OCI-LY1 (cell line): ENCODE data around the gene LAMC3.

Experiments
- H2AFZ ChIP-seq: fragments of 200-600 bp; sonication (generic), shearing (Covaris generic); 2 replicates; pipeline ENCODE4 v1.6.0; 2014; ENCODE audit warnings: antibody characterized with exemption, mild to moderate bottlenecking, low read length
- H3F3A ChIP-seq: fragments of 200-600 bp; sonication (generic), shearing (Covaris generic); 2 replicates; pipeline ENCODE4 v1.6.0; 2014; ENCODE audit warnings: mild to moderate bottlenecking, antibody characterized with exemption, low read length, moderate library complexity; ENCODE audit not compliant: insufficient read depth
- H3K27ac ChIP-seq: fragments of 200-600 bp; sonication (generic); 2 replicates; pipeline ENCODE4 v1.5.1; 2014; ENCODE audit warnings: low read length, mixed run types, mild to moderate bottlenecking, low read depth; ENCODE audit not compliant: poor library complexity, severe bottlenecking
- H3K27me3 ChIP-seq: fragments of 200-600 bp; sonication (generic); 2 replicates; pipeline ENCODE4 v1.6.0; 2014; ENCODE audit warnings: antibody characterized with exemption, mild to moderate bottlenecking, low read length, moderate library complexity; ENCODE audit not compliant: insufficient read depth
- H3K36me3 ChIP-seq: fragments of 200-600 bp; sonication (generic); 2 replicates; pipeline ENCODE4 v1.6.1; 2014; ENCODE audit warnings: mild to moderate bottlenecking, antibody characterized with exemption, low read length, moderate library complexity, mixed read lengths; ENCODE audit not compliant: insufficient read depth
- H3K4me1 ChIP-seq: fragments of 200-600 bp; sonication (generic); 2 replicates; pipeline ENCODE4 v1.5.1; 2014; ENCODE audit warnings: mild to moderate bottlenecking, low read length, moderate library complexity; ENCODE audit not compliant: insufficient read depth, severe bottlenecking
- H3K4me2 ChIP-seq: fragments of 200-600 bp; sonication (generic), shearing (Covaris generic); 2 replicates; pipeline ENCODE4 v1.6.1; 2014; ENCODE audit warnings: low read length
- H3K4me3 ChIP-seq: fragments of 200-600 bp; sonication (generic); 2 replicates; pipeline ENCODE4 v1.5.1; 2014; ENCODE audit warnings: low read length, low read depth, mild to moderate bottlenecking, mixed read lengths; ENCODE audit not compliant: poor library complexity, severe bottlenecking
- H3K79me2 ChIP-seq: fragments of 200-600 bp; shearing (Covaris generic); 2 replicates; pipeline ENCODE4 v1.6.1; 2016; ENCODE audit warnings: mixed run types, low read length, mixed read lengths; ENCODE audit not compliant: insufficient read depth
- H3K9ac ChIP-seq: fragments of 200-600 bp; sonication (generic), shearing (Covaris generic); 2 replicates; pipeline ENCODE4 v1.6.1; 2014; ENCODE audit warnings: mild to moderate bottlenecking, low read length, mixed read lengths
- H3K9me2 ChIP-seq: fragments of 200-600 bp; sonication (generic), shearing (Covaris generic); 2 replicates; pipeline ENCODE4 v1.6.1; 2014; ENCODE audit warnings: low read depth, mild to moderate bottlenecking, low read length, mixed read lengths
- H3K9me3 ChIP-seq: fragments of 200-600 bp; shearing (Covaris generic); 2 replicates; pipeline ENCODE4 v1.6.1; 2014; ENCODE audit warnings: low read length, mixed read lengths
- H4K20me1 ChIP-seq: fragments of 200-600 bp; sonication (generic), shearing (Covaris generic); 2 replicates; pipeline ENCODE4 v1.6.0; 2016; ENCODE audit warnings: mild to moderate bottlenecking, low read length; ENCODE audit not compliant: insufficient read depth
- EZH2 ChIP-seq: fragments of 200-600 bp; sonication (generic), shearing (Covaris generic); IDR thresholded peaks from 2 replicates; pipeline ENCODE4 v1.8.0; 2017; ENCODE audit warnings: borderline replicate concordance, mixed run types, mild to moderate bottlenecking, antibody characterized with exemption, low read length, moderate library complexity, mixed read lengths
- TF ChIP-seq, protein P1 (sequence below): fragments of 200-600 bp; sonication (generic), shearing (Covaris generic); IDR thresholded peaks from 2 replicates; pipeline ENCODE4 v1.5.1; 2017; ENCODE audit warnings: mild to moderate bottlenecking, antibody characterized with exemption, low read length, moderate library complexity, mixed read lengths

Gene LAMC3

GRCh38 chr9:131111186-131111853, 102.3 kb downstream of the LAMC3 start:
- no peak overlapping the region for H2AFZ ChIP-seq
- H3K4me1 ChIP-seq, result no peaks in the 10 kb centered on the region
- no peak overlapping the region for H3K4me3 ChIP-seq
- TF ChIP-seq EZH2, result no peak
- TF ChIP-seq, protein P1, sequence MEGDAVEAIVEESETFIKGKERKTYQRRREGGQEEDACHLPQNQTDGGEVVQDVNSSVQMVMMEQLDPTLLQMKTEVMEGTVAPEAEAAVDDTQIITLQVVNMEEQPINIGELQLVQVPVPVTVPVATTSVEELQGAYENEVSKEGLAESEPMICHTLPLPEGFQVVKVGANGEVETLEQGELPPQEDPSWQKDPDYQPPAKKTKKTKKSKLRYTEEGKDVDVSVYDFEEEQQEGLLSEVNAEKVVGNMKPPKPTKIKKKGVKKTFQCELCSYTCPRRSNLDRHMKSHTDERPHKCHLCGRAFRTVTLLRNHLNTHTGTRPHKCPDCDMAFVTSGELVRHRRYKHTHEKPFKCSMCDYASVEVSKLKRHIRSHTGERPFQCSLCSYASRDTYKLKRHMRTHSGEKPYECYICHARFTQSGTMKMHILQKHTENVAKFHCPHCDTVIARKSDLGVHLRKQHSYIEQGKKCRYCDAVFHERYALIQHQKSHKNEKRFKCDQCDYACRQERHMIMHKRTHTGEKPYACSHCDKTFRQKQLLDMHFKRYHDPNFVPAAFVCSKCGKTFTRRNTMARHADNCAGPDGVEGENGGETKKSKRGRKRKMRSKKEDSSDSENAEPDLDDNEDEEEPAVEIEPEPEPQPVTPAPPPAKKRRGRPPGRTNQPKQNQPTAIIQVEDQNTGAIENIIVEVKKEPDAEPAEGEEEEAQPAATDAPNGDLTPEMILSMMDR, result no peak
- peaks cover 3% of the 10 kb centered on the region; the same call in 1 of the 2 replicates for H3K27me3 ChIP-seq
- H3K27ac ChIP-seq, result no peak overlapping the region
- H3K9me2 ChIP-seq, result no peaks in the 10 kb centered on the region
- no peak overlapping the region for H3K4me2 ChIP-seq
- no peaks in the 10 kb centered on the region for H3K9me3 ChIP-seq
- H3K36me3 ChIP-seq, result no peaks in the 10 kb centered on the region
- no peaks in the 10 kb centered on the region for H3F3A ChIP-seq
- no peak overlapping the region for H3K9ac ChIP-seq
- H3K79me2 ChIP-seq, result no peaks in the 10 kb centered on the region
- no peaks in the 10 kb centered on the region for H4K20me1 ChIP-seq

DNA sequence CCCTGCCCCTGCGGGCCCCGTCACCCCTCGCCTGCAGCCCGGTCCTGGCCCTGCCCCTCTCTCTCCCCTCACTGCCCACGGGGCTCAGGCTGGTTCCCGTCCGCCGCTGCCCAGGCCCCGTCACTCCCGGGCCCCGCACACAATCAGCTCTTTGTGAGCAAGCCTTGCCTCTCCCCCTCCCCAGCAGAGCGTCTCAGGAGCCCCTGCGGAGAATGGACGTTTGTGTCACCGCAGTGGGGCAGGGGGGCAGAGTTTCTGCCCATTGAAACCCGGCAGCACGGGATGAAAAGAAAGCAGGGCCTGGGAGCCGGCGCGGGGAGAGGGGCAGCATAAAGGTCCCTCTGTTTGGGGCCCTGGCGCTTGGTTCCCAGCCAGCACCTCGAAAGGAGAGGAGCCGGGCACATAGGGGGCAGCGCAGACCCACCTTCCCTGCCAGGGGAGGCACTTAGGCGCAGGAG, 102.9 kb downstream of the LAMC3 start:
- TF ChIP-seq, protein P1, result no peak
- TF ChIP-seq EZH2, result no peak

DNA sequence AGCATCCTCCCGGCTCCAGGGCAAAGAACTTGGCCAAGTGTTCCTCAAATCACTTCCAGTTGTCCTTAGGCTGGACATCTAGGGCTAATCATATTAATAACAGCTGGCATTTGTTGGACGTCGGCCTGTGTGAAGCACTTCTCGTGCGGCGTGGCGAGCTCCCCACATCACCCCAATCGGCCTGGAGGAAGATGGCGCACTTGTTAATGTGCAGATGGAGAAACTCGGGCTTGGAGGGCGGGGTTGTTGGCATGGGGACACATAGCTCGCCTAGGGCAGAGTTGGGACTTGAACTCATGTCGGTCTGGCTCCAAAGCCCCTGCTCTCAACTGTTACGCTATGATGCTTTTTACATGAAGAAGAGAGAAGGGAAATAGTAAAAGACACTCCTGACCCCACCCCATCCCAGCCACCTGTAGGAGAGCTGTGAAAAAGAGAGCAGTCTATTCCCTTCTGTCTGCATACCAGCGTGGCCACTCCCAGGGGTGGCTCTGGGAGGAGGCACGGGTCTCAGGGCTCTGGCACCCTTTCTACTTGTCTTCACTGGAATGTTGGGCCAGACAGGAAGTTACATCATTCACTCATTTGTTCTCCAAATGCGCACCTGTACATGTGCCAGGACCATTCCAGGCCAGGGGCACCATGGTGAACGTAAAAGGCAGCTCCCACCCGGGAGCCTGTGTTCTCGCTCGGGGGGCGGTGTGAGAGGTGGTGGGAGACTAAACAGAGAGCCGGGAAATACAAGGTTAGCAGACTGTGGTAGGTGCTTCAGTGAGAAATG, 103.6 kb downstream of the LAMC3 start:
- no peak overlapping the region for H3K9ac ChIP-seq
- H3K4me1 ChIP-seq, result no peaks in the 10 kb centered on the region
- no peak overlapping the region for H3K4me3 ChIP-seq
- TF ChIP-seq, protein P1, result no peak
- no peak for TF ChIP-seq EZH2
- no peaks in the 10 kb centered on the region for H3K36me3 ChIP-seq
- no peaks in the 10 kb centered on the region for H3F3A ChIP-seq
- H3K9me3 ChIP-seq, result no peaks in the 10 kb centered on the region
- no peaks in the 10 kb centered on the region for H3K9me2 ChIP-seq
- no peaks in the 10 kb centered on the region for H3K79me2 ChIP-seq
- no peak overlapping the region for H3K4me2 ChIP-seq
- no peaks in the 10 kb centered on the region for H4K20me1 ChIP-seq
- peaks cover 10% of the 10 kb centered on the region; the same call in 1 of the 2 replicates for H3K27me3 ChIP-seq
- H3K27ac ChIP-seq, result no peak overlapping the region
- no peak overlapping the region for H2AFZ ChIP-seq

More for the DNA sequence above, 102.9 kb downstream of the LAMC3 start:
- Histone ChIP-seq H4K20me1 (no peaks in the 10 kb centered on the region), H3K27me3 (peaks cover 3% of the 10 kb centered on the region; the same call in 1 of the 2 replicates), H3K36me3 (no peaks in the 10 kb centered on the region), H3K27ac (no peak overlapping the region), H3K9me2 (no peaks in the 10 kb centered on the region), H3K4me1 (no peaks in the 10 kb centered on the region), H3K4me3 (no peak overlapping the region), H2AFZ (no peak overlapping the region), H3K9me3 (no peaks in the 10 kb centered on the region), H3K79me2 (no peaks in the 10 kb centered on the region), H3K4me2 (no peak overlapping the region), H3K9ac (no peak overlapping the region), H3F3A (no peaks in the 10 kb centered on the region)
